DND-41 (cell line): ENCODE results near the gene MROH2A.

Experiments
- CTCF ChIP-seq: IDR thresholded peaks from 2 replicates; pipeline ENCODE4 v1.5.1; 2012; ENCODE audit warnings: borderline replicate concordance, low read length, moderate library complexity, mild to moderate bottlenecking; ENCODE audit not compliant: poor library complexity, severe bottlenecking; ENCODE audit errors: extremely low read depth
- EZH2 ChIP-seq: IDR thresholded peaks from 3 replicates; pipeline ENCODE4 v1.6.1; 2012; ENCODE audit warnings: borderline replicate concordance, low read depth, mild to moderate bottlenecking, moderate library complexity, low read length, inconsistent platforms; ENCODE audit not compliant: severe bottlenecking

GRCh38 chr2:233801357-233802131 is 23.4 kb downstream of the MROH2A start:
- TF ChIP-seq EZH2 (no peak), CTCF (no peak)
